GM12873 (cell line): Measurements from ENCODE around the gene CHD5.

Experiments
- TF ChIP-seq, protein P1 (sequence below): IDR thresholded peaks from 2 replicates; pipeline ENCODE4 v1.5.1; 2012; ENCODE audit warnings: low read depth, mild to moderate bottlenecking, moderate library complexity, low read length, control low read depth; ENCODE audit not compliant: insufficient read depth; ENCODE audit errors: missing control alignments

The CHD5 gene

GRCh38 chr1:6065093-6065858 lies 114.8 kb downstream of the CHD5 start:
- TF ChIP-seq, protein P1, sequence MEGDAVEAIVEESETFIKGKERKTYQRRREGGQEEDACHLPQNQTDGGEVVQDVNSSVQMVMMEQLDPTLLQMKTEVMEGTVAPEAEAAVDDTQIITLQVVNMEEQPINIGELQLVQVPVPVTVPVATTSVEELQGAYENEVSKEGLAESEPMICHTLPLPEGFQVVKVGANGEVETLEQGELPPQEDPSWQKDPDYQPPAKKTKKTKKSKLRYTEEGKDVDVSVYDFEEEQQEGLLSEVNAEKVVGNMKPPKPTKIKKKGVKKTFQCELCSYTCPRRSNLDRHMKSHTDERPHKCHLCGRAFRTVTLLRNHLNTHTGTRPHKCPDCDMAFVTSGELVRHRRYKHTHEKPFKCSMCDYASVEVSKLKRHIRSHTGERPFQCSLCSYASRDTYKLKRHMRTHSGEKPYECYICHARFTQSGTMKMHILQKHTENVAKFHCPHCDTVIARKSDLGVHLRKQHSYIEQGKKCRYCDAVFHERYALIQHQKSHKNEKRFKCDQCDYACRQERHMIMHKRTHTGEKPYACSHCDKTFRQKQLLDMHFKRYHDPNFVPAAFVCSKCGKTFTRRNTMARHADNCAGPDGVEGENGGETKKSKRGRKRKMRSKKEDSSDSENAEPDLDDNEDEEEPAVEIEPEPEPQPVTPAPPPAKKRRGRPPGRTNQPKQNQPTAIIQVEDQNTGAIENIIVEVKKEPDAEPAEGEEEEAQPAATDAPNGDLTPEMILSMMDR, result no peak

GRCh38 chr1:6062670-6063069 lies 117.5 kb downstream of the CHD5 start:
- TF ChIP-seq, protein P1, result no peak

- TF ChIP-seq, protein P1, result no peak
Observed at GRCh38 chr1:6059866-6060265, 120.3 kb downstream of the CHD5 start.

DNA sequence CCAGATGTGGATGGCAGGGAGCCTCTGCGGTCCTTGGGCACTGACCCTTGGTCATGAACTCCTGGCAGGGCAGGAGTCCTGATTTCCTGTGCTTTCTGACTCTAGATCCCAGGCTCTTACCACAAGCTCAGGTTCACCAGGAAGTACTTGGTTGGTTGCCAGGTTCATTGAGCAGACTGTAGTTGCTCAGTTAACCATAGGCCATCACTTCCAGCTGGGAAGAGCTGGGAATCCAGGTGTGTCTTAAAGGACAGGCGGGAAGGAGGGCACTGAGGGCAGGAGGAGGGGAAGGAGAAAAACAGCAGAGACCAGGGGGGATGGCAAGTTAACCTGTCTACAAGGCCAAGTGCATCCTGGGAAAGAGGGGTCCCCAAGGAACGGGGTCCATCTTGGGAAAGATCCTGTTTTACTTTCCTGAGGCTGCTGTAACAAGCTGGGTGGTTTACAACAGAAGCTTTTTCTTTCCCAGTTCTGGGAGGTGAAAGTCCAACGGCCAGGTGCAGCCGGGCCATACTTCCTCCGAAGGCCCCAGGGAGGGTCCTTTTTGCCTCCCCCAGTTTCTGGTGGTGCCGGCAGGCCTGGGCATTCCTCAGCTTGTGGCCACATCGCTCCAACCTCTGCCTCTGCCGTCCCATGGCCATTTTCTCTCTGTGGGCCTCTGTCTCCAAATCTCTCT lies 122.8 kb downstream of the CHD5 start:
- TF ChIP-seq, protein P1, result no peak

DNA sequence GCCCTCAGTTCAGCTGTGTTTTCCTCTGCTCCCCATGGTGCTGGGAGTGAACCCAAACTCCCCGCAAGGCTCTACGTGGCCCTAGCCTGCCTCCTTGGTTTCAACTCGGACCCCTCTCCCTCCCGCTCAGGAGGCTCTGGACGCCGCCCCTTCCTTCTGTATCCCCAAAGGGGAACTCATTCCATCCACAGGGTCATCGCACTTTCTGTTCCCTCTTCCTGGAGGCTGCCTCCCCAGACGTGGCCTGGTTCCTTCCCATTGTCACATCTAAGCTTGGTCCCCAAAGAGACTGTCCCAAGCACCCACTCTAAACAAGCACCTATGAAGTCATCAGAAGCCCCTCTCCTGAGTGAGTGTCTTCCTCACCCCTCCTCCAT lies 123.6 kb downstream of the CHD5 start:
- TF ChIP-seq, protein P1, result no peak

- TF ChIP-seq, protein P1, result no peak
Observed at GRCh38 chr1:6054596-6054995, 125.5 kb downstream of the CHD5 start.

DNA sequence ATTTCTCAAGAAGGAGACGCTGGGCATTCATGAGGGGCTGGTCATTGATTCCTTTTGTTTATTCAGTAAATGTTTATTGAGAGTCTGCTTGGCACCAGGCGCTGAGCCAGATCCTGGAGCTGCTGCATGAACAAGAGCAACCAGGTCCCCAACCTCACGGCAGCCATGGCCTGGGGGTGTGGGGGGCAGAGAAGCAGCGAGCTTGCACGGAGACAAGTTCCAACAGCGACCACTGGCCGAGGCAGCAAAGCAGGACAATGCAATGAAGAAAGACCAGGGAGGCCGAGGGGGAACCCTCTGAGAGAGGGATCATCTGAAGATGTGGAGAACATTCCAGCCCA lies 126.9 kb downstream of the CHD5 start:
- TF ChIP-seq, protein P1, result no peak
